B cell (primary cell): ENCODE data around the gene NDUFA13. TPM values are rescaled to one million over a fixed set of nuclear protein-coding genes. Genes with fewer than 3 reads are reported as not detected.

Source experiments
- ATAC-seq: fragments of 200-7000 bp; cut with Tn5 transposase; one replicate; pipeline ENCODE4 v1.10.0; 2021; ENCODE audit warnings: low read depth, mild to moderate bottlenecking, moderate number of reproducible peaks, moderate library complexity
- CTCF ChIA-PET: fragments of 350-600 bp; sonication (Branson Sonifier 250); formaldehyde crosslinking; loops from one replicate; lab custom pipeline; 2021; ENCODE audit warnings: antibody characterized with exemption, inconsistent platforms; lab: Charles Lee
- POLR2A ChIA-PET: fragments of 350-600 bp; sonication (Branson Sonifier 250); formaldehyde crosslinking; loops from one replicate; lab custom pipeline; 2021; ENCODE audit warnings: antibody characterized with exemption; lab: Charles Lee
- DNase-seq: peaks from one replicate; pipeline ENCODE4 v3.0.0; 2013
- H2AFZ ChIP-seq: 2 replicates; pipeline ENCODE4 v1.6.1; 2012; ENCODE audit warnings: mild to moderate bottlenecking, low read depth, low read length; ENCODE audit not compliant: insufficient read depth, poor library complexity, severe bottlenecking
- H3K27ac ChIP-seq, 2 donors: 1 replicate in 1 of 2; 2 replicates in 1 of 2; pipeline ENCODE4 v1.5.1; 2012 to 2013; ENCODE audit warnings: low read length in 2 of 2, mild to moderate bottlenecking in 2 of 2, moderate library complexity in 1 of 2
- H3K27me3 ChIP-seq, 4 experiments: fragments of 200-600 bp in 1 of 4; sonication (generic) in 1 of 4; replicated peaks in 1 of 4; 1 replicate in 2 of 4; 2 replicates in 2 of 4; pipeline versions ENCODE4 v1.6.1 to v1.7.0; 2013 to 2016; ENCODE audit warnings: low read length in 3 of 4, mild to moderate bottlenecking in 2 of 4, mixed read lengths in 1 of 4, moderate library complexity in 1 of 4; ENCODE audit not compliant: insufficient read depth in 4 of 4, control insufficient read depth in 3 of 4; ENCODE audit errors: control extremely low read depth in 1 of 4
- H3K36me3 ChIP-seq, 2 experiments: replicated peaks in 1 of 2; 1 replicate in 1 of 2; 2 replicates in 1 of 2; pipeline versions ENCODE4 v1.6.1 to v1.7.1; 2013; ENCODE audit warnings: low read length in 1 of 2; ENCODE audit not compliant: insufficient read depth in 2 of 2, control insufficient read depth in 1 of 2; ENCODE audit errors: control extremely low read depth in 1 of 2, extremely low read depth in 1 of 2
- H3K4me1 ChIP-seq, 2 donors: fragments of 200-600 bp in 1 of 2; sonication (generic) in 1 of 2; 1 replicate in 1 of 2; 2 replicates in 1 of 2; pipeline versions ENCODE4 v1.5.1 to v1.6.1; 2013 to 2017; ENCODE audit warnings: low read length in 2 of 2; ENCODE audit not compliant: control insufficient read depth in 2 of 2, insufficient read depth in 2 of 2
- H3K4me2 ChIP-seq: replicated peaks from 2 replicates; pipeline ENCODE3; 2012; ENCODE audit warnings: mild to moderate bottlenecking, low read depth, low read length; ENCODE audit not compliant: poor library complexity, severe bottlenecking
- H3K4me3 ChIP-seq, 5 experiments: fragments of 200-600 bp in 1 of 5; sonication (generic) in 1 of 5; 1 replicate in 3 of 5; 2 replicates in 2 of 5; pipeline versions ENCODE4 v1.5.1 to v1.7.0; 2011 to 2016; ENCODE audit warnings: low read length in 4 of 5, mild to moderate bottlenecking in 4 of 5, low read depth in 2 of 5, control low read depth in 1 of 5, moderate library complexity in 1 of 5; ENCODE audit not compliant: insufficient read depth in 1 of 5; ENCODE audit errors: control extremely low read depth in 1 of 5, extremely low read depth in 1 of 5
- H3K79me2 ChIP-seq: fragments of 200-600 bp; sonication (generic); one replicate; pipeline ENCODE4 v1.6.0; 2016; ENCODE audit warnings: low read length; ENCODE audit not compliant: control insufficient read depth, insufficient read depth
- H3K9ac ChIP-seq: fragments of 200-600 bp; sonication (generic); 2 replicates; pipeline ENCODE4 v1.6.1; 2017; ENCODE audit warnings: mild to moderate bottlenecking, low read length, moderate library complexity
- H3K9me3 ChIP-seq, 3 donors: one replicate each; pipeline versions ENCODE4 v1.6.1 to v1.7.1; 2013; ENCODE audit warnings: low read length in 2 of 3; ENCODE audit not compliant: control insufficient read depth in 2 of 3, insufficient read depth in 1 of 3; ENCODE audit errors: control extremely low read depth in 1 of 3
- H4K20me1 ChIP-seq: 2 replicates; pipeline ENCODE4 v1.6.0; 2012; ENCODE audit warnings: mild to moderate bottlenecking, low read length; ENCODE audit not compliant: insufficient read depth, control insufficient read depth, poor library complexity, severe bottlenecking
- H3K27ac Mint-ChIP-seq: one replicate; pipeline ENCODE4 v1.8.0; 2021; ENCODE audit warnings: mixed read lengths
- H3K27me3 Mint-ChIP-seq: one replicate; pipeline ENCODE4 v1.8.0; 2021; ENCODE audit warnings: mixed read lengths
- H3K4me1 Mint-ChIP-seq: one replicate; pipeline ENCODE4 v1.8.0; 2021; ENCODE audit warnings: mixed read lengths
- H3K4me3 Mint-ChIP-seq: one replicate; pipeline ENCODE4 v1.8.0; 2021; ENCODE audit warnings: mixed read lengths
- H3K9me3 Mint-ChIP-seq: one replicate; pipeline ENCODE4 v1.8.0; 2022; ENCODE audit warnings: mixed read lengths; ENCODE audit not compliant: insufficient read depth
- EZH2 ChIP-seq: IDR thresholded peaks from 2 replicates; pipeline ENCODE4 v1.6.1; 2012; ENCODE audit warnings: borderline replicate concordance, low read depth, mild to moderate bottlenecking, moderate library complexity, low read length; ENCODE audit not compliant: insufficient read depth, poor library complexity, severe bottlenecking
- WGBS: methylation state at CpG from one replicate; pipeline ENCODE4 v1.1.5; 2013; ENCODE audit warnings: missing lambda C conversion rate; ENCODE audit not compliant: insufficient coverage; 5-methylcytosine and 5-hydroxymethylcytosine counted together
- intact Hi-C: fragments of 100-400 bp; cut with micrococcal nuclease; formaldehyde crosslinking; loops from one replicate; pipeline ENCODE4 v1.10.0; 2022
- polyA plus RNA-seq: library from polyadenylated mRNA; depleted of rRNA; stranded (reverse); fragments of >200 nt; gene quantifications from 2 replicates; pipeline ENCODE4 v1.2.3, GENCODE V29; 2012
- total RNA-seq, 2 donors: library from RNA; stranded (reverse); fragments of 120-200 nt in 1 of 2; gene quantifications; 1 replicate in 1 of 2; 2 replicates in 1 of 2; pipeline versions ENCODE4 v1.2.3 to v1.2.4, GENCODE V29; 2013 to 2022
- TF ChIP-seq, protein P1 (sequence below): fragments of 200-600 bp; IDR thresholded peaks from one replicate; pipeline ENCODE4 v1.8.0; 2022; ENCODE audit warnings: antibody characterized with exemption, mild to moderate bottlenecking

The NDUFA13 gene
- total and polyA plus RNA-seq, 2 donors (not counting 1 experiment from before 2014, with no cell fraction given) = 188 to 195 TPM

DNA sequence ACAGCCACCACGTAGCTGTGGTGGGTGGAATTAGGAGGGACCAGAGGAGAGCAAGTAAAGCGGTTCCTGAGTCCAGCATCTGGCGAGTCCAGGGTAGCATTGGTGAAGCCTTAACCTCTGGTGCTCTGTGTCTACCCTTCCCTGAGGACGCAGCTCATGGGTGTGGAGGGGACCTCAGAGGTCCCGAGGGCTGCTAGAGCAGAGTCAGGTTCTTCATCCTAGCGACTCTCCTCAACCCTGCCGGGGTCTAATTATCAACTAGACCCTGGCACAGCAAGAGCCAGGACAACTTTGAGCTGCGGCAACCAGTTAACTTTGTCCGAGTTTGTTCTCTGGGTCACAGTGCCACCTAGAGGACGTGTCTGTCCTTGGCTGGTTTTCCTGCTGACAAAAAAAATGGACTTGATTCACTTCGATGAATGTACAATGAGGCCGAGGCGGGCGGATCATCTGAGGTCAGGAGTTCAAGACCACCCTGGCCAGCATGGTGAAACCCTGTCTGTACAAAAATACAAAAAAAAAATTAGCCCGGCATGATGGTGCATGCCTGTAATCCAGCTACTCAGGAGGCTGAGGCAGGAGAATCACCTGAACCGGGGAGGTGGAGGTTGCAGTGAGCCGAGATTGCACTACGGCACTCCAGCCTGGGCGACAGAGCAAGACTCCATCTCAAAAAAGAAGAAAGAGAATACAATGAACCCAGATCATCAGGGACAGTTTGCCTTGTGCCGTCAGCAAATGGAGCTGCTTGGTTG, 25.6 kb upstream of the NDUFA13 start:
- intact Hi-C loops = loop anchor here (1.0 kb wide), 3 partner anchors 85 to 170 kb away; partner anchors contain the start of genes GATAD2A, MAU2 and SUGP1
- Mint-ChIP-seq H3K27ac (peak overlapping the region; percentile 98), H3K4me1 (peaks cover 48% of the 10 kb centered on the region), H3K9me3 (no peaks in the 10 kb centered on the region), H3K27me3 (no peaks in the 10 kb centered on the region), H3K4me3 (peak overlapping the region; percentile 16)
- WGBS = 46% methylated on average over 15 of the region's 20 CpGs
- no peak overlapping the region for H3K4me3 ChIP-seq
- peaks cover 74% of the 10 kb centered on the region for H3K79me2 ChIP-seq
- no peak overlapping the region for H3K9ac ChIP-seq
- DNase-seq (peak; percentile 88), ATAC-seq (peak; percentile 54)
- H3K4me1 ChIP-seq = peaks cover 29 to 45% of the 10 kb centered on the region in 2 donors
- peak overlapping the region; percentile 64 for H3K4me2 ChIP-seq
- TF ChIP-seq, protein P1, sequence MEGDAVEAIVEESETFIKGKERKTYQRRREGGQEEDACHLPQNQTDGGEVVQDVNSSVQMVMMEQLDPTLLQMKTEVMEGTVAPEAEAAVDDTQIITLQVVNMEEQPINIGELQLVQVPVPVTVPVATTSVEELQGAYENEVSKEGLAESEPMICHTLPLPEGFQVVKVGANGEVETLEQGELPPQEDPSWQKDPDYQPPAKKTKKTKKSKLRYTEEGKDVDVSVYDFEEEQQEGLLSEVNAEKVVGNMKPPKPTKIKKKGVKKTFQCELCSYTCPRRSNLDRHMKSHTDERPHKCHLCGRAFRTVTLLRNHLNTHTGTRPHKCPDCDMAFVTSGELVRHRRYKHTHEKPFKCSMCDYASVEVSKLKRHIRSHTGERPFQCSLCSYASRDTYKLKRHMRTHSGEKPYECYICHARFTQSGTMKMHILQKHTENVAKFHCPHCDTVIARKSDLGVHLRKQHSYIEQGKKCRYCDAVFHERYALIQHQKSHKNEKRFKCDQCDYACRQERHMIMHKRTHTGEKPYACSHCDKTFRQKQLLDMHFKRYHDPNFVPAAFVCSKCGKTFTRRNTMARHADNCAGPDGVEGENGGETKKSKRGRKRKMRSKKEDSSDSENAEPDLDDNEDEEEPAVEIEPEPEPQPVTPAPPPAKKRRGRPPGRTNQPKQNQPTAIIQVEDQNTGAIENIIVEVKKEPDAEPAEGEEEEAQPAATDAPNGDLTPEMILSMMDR = peak; percentile 82
- TF ChIP-seq EZH2 = no peak
- H3K9me3 ChIP-seq = no peaks in the 10 kb centered on the region
- H4K20me1 ChIP-seq = peaks cover 7% of the 10 kb centered on the region
- ChIA-PET POLR2A (interaction anchor here (0.5 to 3.0 kb wide), 10 partner anchors 21 to 424 kb away, joined by 3 to 13 read pairs (median 3); partner anchors contain the start of gene GATAD2A), CTCF (interaction anchor here (0.5 to 9.6 kb wide), 33 partner anchors 9 to 655 kb away, joined by 3 to 301 read pairs (median 5); partner anchors contain the start of genes GATAD2A, MEF2B, NDUFA13 and TSSK6)
- no peaks in the 10 kb centered on the region for H3K27me3 ChIP-seq
- peaks cover 0 to 38% of the 10 kb centered on the region in 2 experiments for H3K36me3 ChIP-seq
- H3K27ac ChIP-seq = peak overlapping the region; percentile 79 to 81
- peak overlapping the region; percentile 1 for H2AFZ ChIP-seq
